SK-N-SH (cell line): ENCODE results near the gene ITGB8.

Experiments used
- CHD2 ChIP-seq: fragments of 150-350 bp; IDR thresholded peaks from 2 replicates; pipeline ENCODE4 v1.6.1; 2018; ENCODE audit warnings: low read length; ENCODE audit not compliant: partially characterized antibody
- EP300 ChIP-seq, 2 experiments: IDR thresholded peaks; 2 replicates each; pipeline versions ENCODE4 v1.4.0 to v1.6.1; 2012; ENCODE audit warnings: borderline replicate concordance in 1 of 2, low read depth in 1 of 2, low read length in 1 of 2
- FOXM1 ChIP-seq: IDR thresholded peaks from 2 replicates; pipeline ENCODE4 v1.4.0; 2012; ENCODE audit warnings: low read depth, mild to moderate bottlenecking
- JUND ChIP-seq: IDR thresholded peaks from 2 replicates; pipeline ENCODE4 v1.4.0; 2012
- POLR2AphosphoS5 ChIP-seq: IDR thresholded peaks from 2 replicates; pipeline ENCODE4 v1.6.1; 2012; ENCODE audit warnings: low read depth, low read length
- SIN3A ChIP-seq: IDR thresholded peaks from 2 replicates; pipeline ENCODE4 v1.6.1; 2012; ENCODE audit warnings: low read depth, mild to moderate bottlenecking, low read length, moderate library complexity, borderline replicate concordance
- SMC3 ChIP-seq: IDR thresholded peaks from 2 replicates; pipeline ENCODE4 v1.6.1; 2012; ENCODE audit warnings: low read depth, low read length, improper control_type of control experiment
- YY1 ChIP-seq: IDR thresholded peaks from 2 replicates; pipeline ENCODE4 v1.4.0; 2012; ENCODE audit warnings: low read depth, mild to moderate bottlenecking
- TF ChIP-seq, protein P1 (sequence below): fragments of 200-600 bp; sonication (generic); IDR thresholded peaks from 2 replicates; pipeline ENCODE4 v1.6.1; 2017; ENCODE audit warnings: antibody characterized with exemption, mild to moderate bottlenecking, moderate library complexity
- TF ChIP-seq, protein P2 (sequence below): IDR thresholded peaks from 2 replicates; pipeline ENCODE4 v1.4.0; 2012; ENCODE audit warnings: low read depth, borderline replicate concordance
- TF ChIP-seq, protein P3 (sequence below): IDR thresholded peaks from 2 replicates; pipeline ENCODE4 v1.6.1; 2012; ENCODE audit warnings: mild to moderate bottlenecking, low read depth, low read length, moderate library complexity
- TF ChIP-seq, protein P4 (sequence below): IDR thresholded peaks from 2 replicates; pipeline ENCODE4 v1.4.0; 2012; ENCODE audit warnings: low read depth

DNA sequence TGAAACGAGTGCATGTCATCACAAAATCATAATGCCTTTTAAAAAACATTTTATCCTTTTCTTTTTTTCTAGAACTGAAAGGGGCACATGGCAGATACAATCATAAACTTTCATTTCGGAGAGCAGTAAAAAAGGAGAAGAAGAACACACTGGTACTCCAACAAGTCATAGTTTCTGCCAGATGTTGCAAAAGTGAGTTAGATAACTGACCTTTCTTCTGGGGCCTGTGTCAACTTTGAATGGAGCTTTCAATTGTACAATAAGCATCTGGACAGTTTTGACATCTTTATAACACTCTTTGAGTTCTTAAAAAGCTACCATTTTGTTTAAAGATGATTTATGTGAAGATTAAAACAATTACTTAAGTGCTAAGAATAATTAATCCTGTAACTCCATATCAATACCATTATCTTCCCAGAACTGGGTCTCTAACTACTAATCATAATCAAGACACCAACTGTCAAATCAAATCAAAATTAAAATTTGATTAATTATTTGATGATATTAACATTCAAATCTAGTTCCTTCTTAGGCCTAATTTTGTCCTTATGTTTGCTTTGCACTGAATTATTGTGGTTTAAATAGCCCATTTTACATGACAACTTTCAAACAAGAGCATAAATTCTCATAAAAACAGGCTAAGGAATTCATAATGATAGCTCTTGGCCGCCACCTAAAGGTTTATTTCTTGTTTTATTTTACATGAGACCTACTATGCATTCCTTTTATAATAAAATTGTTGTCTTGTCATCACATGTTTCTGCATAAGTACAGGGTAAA is 19.5 kb upstream of the ITGB8 start:
- TF ChIP-seq SIN3A (no peak), EP300 (IDR thresholded peaks at IDR 0.05; ENCODE audit: borderline replicate concordance in 1 of 2, low read depth in 1 of 2, low read length in 1 of 2) (no peak), YY1 (no peak), JUND (no peak), FOXM1 (no peak), POLR2AphosphoS5 (no peak), SMC3 (peak; percentile 33), CHD2 (no peak)
- TF ChIP-seq, protein P1, sequence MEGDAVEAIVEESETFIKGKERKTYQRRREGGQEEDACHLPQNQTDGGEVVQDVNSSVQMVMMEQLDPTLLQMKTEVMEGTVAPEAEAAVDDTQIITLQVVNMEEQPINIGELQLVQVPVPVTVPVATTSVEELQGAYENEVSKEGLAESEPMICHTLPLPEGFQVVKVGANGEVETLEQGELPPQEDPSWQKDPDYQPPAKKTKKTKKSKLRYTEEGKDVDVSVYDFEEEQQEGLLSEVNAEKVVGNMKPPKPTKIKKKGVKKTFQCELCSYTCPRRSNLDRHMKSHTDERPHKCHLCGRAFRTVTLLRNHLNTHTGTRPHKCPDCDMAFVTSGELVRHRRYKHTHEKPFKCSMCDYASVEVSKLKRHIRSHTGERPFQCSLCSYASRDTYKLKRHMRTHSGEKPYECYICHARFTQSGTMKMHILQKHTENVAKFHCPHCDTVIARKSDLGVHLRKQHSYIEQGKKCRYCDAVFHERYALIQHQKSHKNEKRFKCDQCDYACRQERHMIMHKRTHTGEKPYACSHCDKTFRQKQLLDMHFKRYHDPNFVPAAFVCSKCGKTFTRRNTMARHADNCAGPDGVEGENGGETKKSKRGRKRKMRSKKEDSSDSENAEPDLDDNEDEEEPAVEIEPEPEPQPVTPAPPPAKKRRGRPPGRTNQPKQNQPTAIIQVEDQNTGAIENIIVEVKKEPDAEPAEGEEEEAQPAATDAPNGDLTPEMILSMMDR = peak; percentile 90
- TF ChIP-seq, protein P2, sequence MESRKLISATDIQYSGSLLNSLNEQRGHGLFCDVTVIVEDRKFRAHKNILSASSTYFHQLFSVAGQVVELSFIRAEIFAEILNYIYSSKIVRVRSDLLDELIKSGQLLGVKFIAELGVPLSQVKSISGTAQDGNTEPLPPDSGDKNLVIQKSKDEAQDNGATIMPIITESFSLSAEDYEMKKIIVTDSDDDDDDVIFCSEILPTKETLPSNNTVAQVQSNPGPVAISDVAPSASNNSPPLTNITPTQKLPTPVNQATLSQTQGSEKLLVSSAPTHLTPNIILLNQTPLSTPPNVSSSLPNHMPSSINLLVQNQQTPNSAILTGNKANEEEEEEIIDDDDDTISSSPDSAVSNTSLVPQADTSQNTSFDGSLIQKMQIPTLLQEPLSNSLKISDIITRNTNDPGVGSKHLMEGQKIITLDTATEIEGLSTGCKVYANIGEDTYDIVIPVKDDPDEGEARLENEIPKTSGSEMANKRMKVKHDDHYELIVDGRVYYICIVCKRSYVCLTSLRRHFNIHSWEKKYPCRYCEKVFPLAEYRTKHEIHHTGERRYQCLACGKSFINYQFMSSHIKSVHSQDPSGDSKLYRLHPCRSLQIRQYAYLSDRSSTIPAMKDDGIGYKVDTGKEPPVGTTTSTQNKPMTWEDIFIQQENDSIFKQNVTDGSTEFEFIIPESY = no peak
- TF ChIP-seq, protein P3, sequence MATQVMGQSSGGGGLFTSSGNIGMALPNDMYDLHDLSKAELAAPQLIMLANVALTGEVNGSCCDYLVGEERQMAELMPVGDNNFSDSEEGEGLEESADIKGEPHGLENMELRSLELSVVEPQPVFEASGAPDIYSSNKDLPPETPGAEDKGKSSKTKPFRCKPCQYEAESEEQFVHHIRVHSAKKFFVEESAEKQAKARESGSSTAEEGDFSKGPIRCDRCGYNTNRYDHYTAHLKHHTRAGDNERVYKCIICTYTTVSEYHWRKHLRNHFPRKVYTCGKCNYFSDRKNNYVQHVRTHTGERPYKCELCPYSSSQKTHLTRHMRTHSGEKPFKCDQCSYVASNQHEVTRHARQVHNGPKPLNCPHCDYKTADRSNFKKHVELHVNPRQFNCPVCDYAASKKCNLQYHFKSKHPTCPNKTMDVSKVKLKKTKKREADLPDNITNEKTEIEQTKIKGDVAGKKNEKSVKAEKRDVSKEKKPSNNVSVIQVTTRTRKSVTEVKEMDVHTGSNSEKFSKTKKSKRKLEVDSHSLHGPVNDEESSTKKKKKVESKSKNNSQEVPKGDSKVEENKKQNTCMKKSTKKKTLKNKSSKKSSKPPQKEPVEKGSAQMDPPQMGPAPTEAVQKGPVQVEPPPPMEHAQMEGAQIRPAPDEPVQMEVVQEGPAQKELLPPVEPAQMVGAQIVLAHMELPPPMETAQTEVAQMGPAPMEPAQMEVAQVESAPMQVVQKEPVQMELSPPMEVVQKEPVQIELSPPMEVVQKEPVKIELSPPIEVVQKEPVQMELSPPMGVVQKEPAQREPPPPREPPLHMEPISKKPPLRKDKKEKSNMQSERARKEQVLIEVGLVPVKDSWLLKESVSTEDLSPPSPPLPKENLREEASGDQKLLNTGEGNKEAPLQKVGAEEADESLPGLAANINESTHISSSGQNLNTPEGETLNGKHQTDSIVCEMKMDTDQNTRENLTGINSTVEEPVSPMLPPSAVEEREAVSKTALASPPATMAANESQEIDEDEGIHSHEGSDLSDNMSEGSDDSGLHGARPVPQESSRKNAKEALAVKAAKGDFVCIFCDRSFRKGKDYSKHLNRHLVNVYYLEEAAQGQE = no peak
- TF ChIP-seq, protein P4, sequence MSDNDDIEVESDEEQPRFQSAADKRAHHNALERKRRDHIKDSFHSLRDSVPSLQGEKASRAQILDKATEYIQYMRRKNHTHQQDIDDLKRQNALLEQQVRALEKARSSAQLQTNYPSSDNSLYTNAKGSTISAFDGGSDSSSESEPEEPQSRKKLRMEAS = no peak
